Inferior parietal cortex (tissue), 1 donor: ENCODE measurements around the gene FBXL15.

Experiments used
- DNase-seq: peaks from one replicate; pipeline ENCODE4 v3.0.0-alpha.2; 2016; ENCODE audit errors: extremely low spot score

Gene FBXL15

GRCh38 chr10:102411341-102412255, 9.0 kb upstream of the FBXL15 start:
- DNase-seq, result no peak

GRCh38 chr10:102412293-102412692, 8.3 kb upstream of the FBXL15 start:
- DNase-seq, result no peak

- no peak for DNase-seq
Measured at GRCh38 chr10:102413053-102413705, 7.5 kb upstream of the FBXL15 start.

GRCh38 chr10:102413806-102414561, 6.7 kb upstream of the FBXL15 start:
- no peak for DNase-seq

GRCh38 chr10:102414749-102415148, 5.9 kb upstream of the FBXL15 start:
- no peak for DNase-seq

GRCh38 chr10:102416283-102416682, 4.4 kb upstream of the FBXL15 start:
- DNase-seq, result no peak

- no peak for DNase-seq
Measured at GRCh38 chr10:102416695-102417094, 3.9 kb upstream of the FBXL15 start.

- peak; percentile 9 for DNase-seq
Measured at GRCh38 chr10:102418622-102419268, 1.9 kb upstream of the FBXL15 start, which contains the start of gene PSD. TSS of gene PSD (minus strand) at chr10:102418785. CDS start at chr10:102417038, 1,747 bp downstream.

GRCh38 chr10:102419269-102420180, 1.1 kb upstream of the FBXL15 start:
- DNase-seq, result peak; percentile 79

- DNase-seq, result no peak
Measured at GRCh38 chr10:102420181-102420713, 389 bp upstream of the FBXL15 start.

GRCh38 chr10:102421507-102421756, 796 bp downstream of the FBXL15 start:
- no peak for DNase-seq

GRCh38 chr10:102421757-102422512, 1.3 kb downstream of the FBXL15 start:
- DNase-seq, result no peak

- peak; percentile 60 for DNase-seq
Measured at GRCh38 chr10:102422545-102423129, 2.0 kb downstream of the FBXL15 start.

- no peak for DNase-seq
Measured at GRCh38 chr10:102423372-102423968, 2.8 kb downstream of the FBXL15 start.

- no peak for DNase-seq
Measured at GRCh38 chr10:102424145-102424544, 3.5 kb downstream of the FBXL15 start.

GRCh38 chr10:102424916-102425315, 4.3 kb downstream of the FBXL15 start:
- no peak for DNase-seq

- no peak for DNase-seq
Measured at GRCh38 chr10:102425444-102425843, 4.8 kb downstream of the FBXL15 start.

- DNase-seq, result no peak
Measured at GRCh38 chr10:102426803-102427287, 6.2 kb downstream of the FBXL15 start.

GRCh38 chr10:102429468-102429867, 8.8 kb downstream of the FBXL15 start:
- DNase-seq, result no peak
